ENCODE results near the gene CLSTN2.

DNA sequence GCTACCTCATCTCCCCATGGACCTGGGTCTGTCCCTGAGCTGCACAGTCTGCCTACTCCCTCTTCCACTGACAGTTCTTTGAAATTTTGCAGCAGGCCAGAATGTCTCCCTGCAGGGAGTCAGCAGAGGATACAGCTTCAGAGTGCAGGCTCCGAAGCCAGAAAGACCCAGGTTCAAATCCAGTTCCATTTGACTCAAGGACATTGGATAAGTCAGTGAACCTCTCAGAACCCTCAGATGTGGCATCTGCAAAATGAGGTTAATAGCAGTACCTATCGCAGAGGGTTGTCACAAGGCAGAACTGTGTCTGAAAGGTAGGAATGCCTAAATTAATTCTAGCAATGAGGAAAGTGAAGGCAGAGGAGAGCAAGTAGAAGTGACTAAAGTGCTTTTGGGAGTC, 498.4 kb downstream of the CLSTN2 start:
- TF ChIP-seq, protein P1, sequence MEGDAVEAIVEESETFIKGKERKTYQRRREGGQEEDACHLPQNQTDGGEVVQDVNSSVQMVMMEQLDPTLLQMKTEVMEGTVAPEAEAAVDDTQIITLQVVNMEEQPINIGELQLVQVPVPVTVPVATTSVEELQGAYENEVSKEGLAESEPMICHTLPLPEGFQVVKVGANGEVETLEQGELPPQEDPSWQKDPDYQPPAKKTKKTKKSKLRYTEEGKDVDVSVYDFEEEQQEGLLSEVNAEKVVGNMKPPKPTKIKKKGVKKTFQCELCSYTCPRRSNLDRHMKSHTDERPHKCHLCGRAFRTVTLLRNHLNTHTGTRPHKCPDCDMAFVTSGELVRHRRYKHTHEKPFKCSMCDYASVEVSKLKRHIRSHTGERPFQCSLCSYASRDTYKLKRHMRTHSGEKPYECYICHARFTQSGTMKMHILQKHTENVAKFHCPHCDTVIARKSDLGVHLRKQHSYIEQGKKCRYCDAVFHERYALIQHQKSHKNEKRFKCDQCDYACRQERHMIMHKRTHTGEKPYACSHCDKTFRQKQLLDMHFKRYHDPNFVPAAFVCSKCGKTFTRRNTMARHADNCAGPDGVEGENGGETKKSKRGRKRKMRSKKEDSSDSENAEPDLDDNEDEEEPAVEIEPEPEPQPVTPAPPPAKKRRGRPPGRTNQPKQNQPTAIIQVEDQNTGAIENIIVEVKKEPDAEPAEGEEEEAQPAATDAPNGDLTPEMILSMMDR (IDR thresholded peaks at IDR 0.05), result no peak
- TF ChIP-seq POLR2A (IDR thresholded peaks at IDR 0.05), result no peak

All from tibial nerve (tissue), 3 donors.